Measurements from ENCODE around the gene HCRTR2. TPM values are rescaled to one million over a fixed set of nuclear protein-coding genes. Genes with fewer than 3 reads are reported as not detected.

Gene HCRTR2
- polyA plus RNA-seq, 1 donor = not detected

GRCh38 chr6:55320696-55321086, 146.4 kb downstream of the HCRTR2 start:
- DNase-seq (ENCODE audit: low read depth) = no peak

- DNase-seq (ENCODE audit: low read depth) = no peak
Observed at GRCh38 chr6:55327169-55327568, 152.9 kb downstream of the HCRTR2 start, which contains the start of gene GFRAL. Gene GFRAL (plus strand): TSS chr6:55327469. CDS start chr6:55327555, 86 bp downstream.

Other genes with a start within 250 kb of the HCRTR2 start
- gene GFRAL, start 153.0 kb downstream of the HCRTR2 start, polyA plus RNA-seq (ENCODE audit: insufficient read length) = not detected